Activated CD4-positive, alpha-beta T cell treated with anti-CD3 and anti-CD28 coated beads, Interleukin-2, amount 10 ng/mL, durations not matched to agents 24 days and 14 days (primary cell): ENCODE data around the gene STARD10. TPM values are rescaled to one million over a fixed set of nuclear protein-coding genes. Genes with fewer than 3 reads are reported as not detected.
A peak's percentile ranks its signal among the peaks of the same experiment; 100 is the strongest.

ENCODE experiments used
- DNase-seq: peaks from one replicate; pipeline ENCODE4 v3.0.0; 2022
- H3K27ac Mint-ChIP-seq: one replicate; pipeline ENCODE4 v1.8.0; 2022; ENCODE audit warnings: mild to moderate bottlenecking, mixed read lengths
- H3K27me3 Mint-ChIP-seq: one replicate; pipeline ENCODE4 v1.8.0; 2022; ENCODE audit warnings: mixed read lengths
- H3K36me3 Mint-ChIP-seq: one replicate; pipeline ENCODE4 v1.8.0; 2022; ENCODE audit warnings: low read depth, mild to moderate bottlenecking, mixed read lengths
- H3K4me1 Mint-ChIP-seq: one replicate; pipeline ENCODE4 v1.8.0; 2021; ENCODE audit warnings: mixed read lengths
- H3K4me3 Mint-ChIP-seq: one replicate; pipeline ENCODE4 v1.8.0; 2022; ENCODE audit warnings: mild to moderate bottlenecking, moderate library complexity, mixed read lengths
- H3K9me3 Mint-ChIP-seq: one replicate; pipeline ENCODE4 v1.8.0; 2021; ENCODE audit warnings: mixed read lengths
- intact Hi-C: fragments of 100-400 bp; cut with micrococcal nuclease; formaldehyde crosslinking; loops from one replicate; pipeline ENCODE4 v1.15.1; 2023
- total RNA-seq: library from RNA; stranded (reverse); gene quantifications from 2 replicates; pipeline ENCODE4 v1.2.3, GENCODE V29; 2022

Gene STARD10
- total RNA-seq, 1 donor from 2014 or later: 17.2 TPM

GRCh38 chr11:72752088-72752914, 41.5 kb downstream of the STARD10 start, which contains the start of gene ARAP1:
Gene ARAP1 (minus strand): TSS chr11:72752408. CDS start chr11:72727128, 25,280 bp downstream.
- DNase-seq: peak; percentile 91
- intact Hi-C loops: loop anchor here (1.0 to 2.0 kb wide), 4 partner anchors 16 to 63 kb away; no protein-coding TSS in a partner anchor
- H3K27ac Mint-ChIP-seq: peak within 1 kb of the TSS; percentile 94

GRCh38 chr11:72751116-72752087, 42.4 kb downstream of the STARD10 start:
- Mint-ChIP-seq H3K4me3 (peak overlapping the region; percentile 87), H3K27me3 (no peaks in the 10 kb centered on the region), H3K4me1 (peaks cover 26% of the 10 kb centered on the region), H3K9me3 (no peaks in the 10 kb centered on the region), H3K36me3 (no peaks in the 10 kb centered on the region), H3K27ac (peak overlapping the region; percentile 84)
- intact Hi-C loops: loop anchor here (1.0 to 2.0 kb wide), 4 partner anchors 15 to 64 kb away; no protein-coding TSS in a partner anchor
- peak; percentile 69 for DNase-seq

More at GRCh38 chr11:72752088-72752914, 41.5 kb downstream of the STARD10 start, which contains the start of gene ARAP1:
- Mint-ChIP-seq H3K36me3 (peaks cover 4% of the 10 kb centered on the region), H3K27me3 (no peaks in the 10 kb centered on the region), H3K4me1 (peaks cover 24% of the 10 kb centered on the region), H3K4me3 (peak within 1 kb of the TSS; percentile 87), H3K9me3 (no peaks in the 10 kb centered on the region)

- H3K4me1 Mint-ChIP-seq: peaks cover 26% of the 10 kb centered on the region
- intact Hi-C loops: no loop called here
- H3K36me3 Mint-ChIP-seq: no peaks in the 10 kb centered on the region
- H3K27ac Mint-ChIP-seq: peak overlapping the region; percentile 46
- peak overlapping the region; percentile 87 for H3K4me3 Mint-ChIP-seq
- DNase-seq: no peak
- no peaks in the 10 kb centered on the region for H3K9me3 Mint-ChIP-seq
- no peaks in the 10 kb centered on the region for H3K27me3 Mint-ChIP-seq
Observed at GRCh38 chr11:72750556-72751115, 43.2 kb downstream of the STARD10 start.

GRCh38 chr11:72750086-72750485, 43.8 kb downstream of the STARD10 start:
- H3K27me3 Mint-ChIP-seq: no peaks in the 10 kb centered on the region
- intact Hi-C loops: no loop called here
- no peaks in the 10 kb centered on the region for H3K36me3 Mint-ChIP-seq
- H3K4me1 Mint-ChIP-seq: peaks cover 26% of the 10 kb centered on the region
- no peak overlapping the region for H3K27ac Mint-ChIP-seq
- no peak overlapping the region for H3K4me3 Mint-ChIP-seq
- no peak for DNase-seq
- no peaks in the 10 kb centered on the region for H3K9me3 Mint-ChIP-seq

GRCh38 chr11:72747289-72747855, 46.5 kb downstream of the STARD10 start:
- Mint-ChIP-seq H3K27ac (no peak overlapping the region), H3K4me3 (no peak overlapping the region), H3K36me3 (no peaks in the 10 kb centered on the region), H3K4me1 (peaks cover 31% of the 10 kb centered on the region), H3K9me3 (no peaks in the 10 kb centered on the region), H3K27me3 (no peaks in the 10 kb centered on the region)
- DNase-seq: no peak
- intact Hi-C loops: no loop called here

GRCh38 chr11:72746821-72747220, 47.0 kb downstream of the STARD10 start:
- H3K9me3 Mint-ChIP-seq: no peaks in the 10 kb centered on the region
- no peak overlapping the region for H3K4me3 Mint-ChIP-seq
- H3K4me1 Mint-ChIP-seq: peaks cover 36% of the 10 kb centered on the region
- no peak overlapping the region for H3K27ac Mint-ChIP-seq
- DNase-seq: no peak
- no peaks in the 10 kb centered on the region for H3K36me3 Mint-ChIP-seq
- H3K27me3 Mint-ChIP-seq: no peaks in the 10 kb centered on the region
- intact Hi-C loops: no loop called here

- Mint-ChIP-seq H3K27ac (no peak overlapping the region), H3K4me1 (peaks cover 38% of the 10 kb centered on the region), H3K9me3 (no peaks in the 10 kb centered on the region), H3K27me3 (no peaks in the 10 kb centered on the region), H3K36me3 (no peaks in the 10 kb centered on the region), H3K4me3 (no peak overlapping the region)
- intact Hi-C loops: no loop called here
- no peak for DNase-seq
Observed at GRCh38 chr11:72745925-72746550, 47.8 kb downstream of the STARD10 start.

GRCh38 chr11:72745511-72745910, 48.3 kb downstream of the STARD10 start:
- no peaks in the 10 kb centered on the region for H3K27me3 Mint-ChIP-seq
- H3K27ac Mint-ChIP-seq: no peak overlapping the region
- H3K4me1 Mint-ChIP-seq: peaks cover 38% of the 10 kb centered on the region
- no peak for DNase-seq
- no peak overlapping the region for H3K4me3 Mint-ChIP-seq
- no peaks in the 10 kb centered on the region for H3K9me3 Mint-ChIP-seq
- no peaks in the 10 kb centered on the region for H3K36me3 Mint-ChIP-seq
- intact Hi-C loops: no loop called here

- Mint-ChIP-seq H3K36me3 (no peaks in the 10 kb centered on the region), H3K4me3 (no peak overlapping the region), H3K9me3 (no peaks in the 10 kb centered on the region), H3K27ac (no peak overlapping the region), H3K4me1 (peaks cover 46% of the 10 kb centered on the region), H3K27me3 (no peaks in the 10 kb centered on the region)
- no peak for DNase-seq
- intact Hi-C loops: no loop called here
Observed at GRCh38 chr11:72744474-72744873, 49.4 kb downstream of the STARD10 start.

- Mint-ChIP-seq H3K9me3 (no peaks in the 10 kb centered on the region), H3K4me1 (peaks cover 43% of the 10 kb centered on the region), H3K36me3 (peaks cover 1% of the 10 kb centered on the region), H3K27ac (peak overlapping the region; percentile 23), H3K4me3 (no peak overlapping the region), H3K27me3 (no peaks in the 10 kb centered on the region)
- intact Hi-C loops: no loop called here
- no peak for DNase-seq
Observed at GRCh38 chr11:72743321-72744221, 50.3 kb downstream of the STARD10 start.

- Mint-ChIP-seq H3K27me3 (no peaks in the 10 kb centered on the region), H3K36me3 (peaks cover 2% of the 10 kb centered on the region), H3K9me3 (no peaks in the 10 kb centered on the region), H3K4me1 (peaks cover 49% of the 10 kb centered on the region), H3K27ac (no peak overlapping the region), H3K4me3 (no peak overlapping the region)
- DNase-seq: no peak
- intact Hi-C loops: no loop called here
Observed at GRCh38 chr11:72742513-72743320, 51.1 kb downstream of the STARD10 start.
